HCT116 (cell line): ENCODE results near the gene MYBPHL.

Experiments used
- CEBPB ChIP-seq: IDR thresholded peaks from 2 replicates; pipeline ENCODE4 v1.6.1; 2012; ENCODE audit warnings: low read depth
- MAX ChIP-seq: IDR thresholded peaks from 2 replicates; pipeline ENCODE4 v1.6.1; 2012
- TF ChIP-seq, protein P1 (sequence below), 3 experiments: fragments of 200-600 bp in 1 of 3; sonication (generic) in 1 of 3; IDR thresholded peaks in 2 of 3; conservative IDR thresholded peaks in 1 of 3; 2 replicates each; pipeline ENCODE4 v1.5.1; 2012 to 2017; ENCODE audit warnings: low read depth in 2 of 3, low read length in 2 of 3, antibody characterized with exemption in 1 of 3, borderline replicate concordance in 1 of 3, control low read depth in 1 of 3, mild to moderate bottlenecking in 1 of 3, mixed read lengths in 1 of 3, mixed run types in 1 of 3, moderate library complexity in 1 of 3; ENCODE audit not compliant: insufficient read depth in 1 of 3

DNA sequence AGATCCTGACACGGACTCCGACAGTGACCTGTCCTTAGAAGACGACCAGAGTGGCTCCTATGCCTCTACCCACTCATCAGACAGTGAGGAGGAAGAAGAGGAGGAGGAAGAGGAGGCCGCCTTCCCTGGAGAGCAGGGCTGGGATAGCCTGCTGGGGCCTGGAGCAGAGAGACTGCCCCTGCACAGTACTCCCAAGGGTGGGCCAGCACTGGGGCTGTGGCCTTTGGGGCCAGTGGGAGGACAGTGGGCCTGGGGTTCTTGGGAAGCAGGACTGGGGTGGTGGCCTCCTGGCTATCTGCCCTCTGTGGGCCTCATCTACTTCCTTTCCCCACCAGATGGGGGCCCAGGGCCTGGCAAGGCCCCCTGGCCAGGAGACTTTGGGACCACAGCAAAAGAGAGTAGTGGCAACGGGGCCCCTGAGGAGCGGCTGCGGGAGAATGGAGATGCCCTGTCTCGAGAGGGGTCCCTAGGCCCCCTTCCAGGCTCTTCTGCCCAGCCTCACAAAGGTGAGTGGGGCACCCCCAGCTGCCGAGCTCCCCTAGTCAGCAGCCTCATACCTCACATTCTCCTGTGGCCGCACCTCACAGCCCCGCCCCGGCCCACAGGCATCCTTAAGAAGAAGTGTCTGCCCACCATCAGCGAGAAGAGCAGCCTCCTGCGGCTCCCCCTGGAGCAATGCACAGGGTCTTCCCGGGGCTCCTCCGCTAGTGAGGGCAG, 33.8 kb downstream of the MYBPHL start:
- TF ChIP-seq, protein P1, sequence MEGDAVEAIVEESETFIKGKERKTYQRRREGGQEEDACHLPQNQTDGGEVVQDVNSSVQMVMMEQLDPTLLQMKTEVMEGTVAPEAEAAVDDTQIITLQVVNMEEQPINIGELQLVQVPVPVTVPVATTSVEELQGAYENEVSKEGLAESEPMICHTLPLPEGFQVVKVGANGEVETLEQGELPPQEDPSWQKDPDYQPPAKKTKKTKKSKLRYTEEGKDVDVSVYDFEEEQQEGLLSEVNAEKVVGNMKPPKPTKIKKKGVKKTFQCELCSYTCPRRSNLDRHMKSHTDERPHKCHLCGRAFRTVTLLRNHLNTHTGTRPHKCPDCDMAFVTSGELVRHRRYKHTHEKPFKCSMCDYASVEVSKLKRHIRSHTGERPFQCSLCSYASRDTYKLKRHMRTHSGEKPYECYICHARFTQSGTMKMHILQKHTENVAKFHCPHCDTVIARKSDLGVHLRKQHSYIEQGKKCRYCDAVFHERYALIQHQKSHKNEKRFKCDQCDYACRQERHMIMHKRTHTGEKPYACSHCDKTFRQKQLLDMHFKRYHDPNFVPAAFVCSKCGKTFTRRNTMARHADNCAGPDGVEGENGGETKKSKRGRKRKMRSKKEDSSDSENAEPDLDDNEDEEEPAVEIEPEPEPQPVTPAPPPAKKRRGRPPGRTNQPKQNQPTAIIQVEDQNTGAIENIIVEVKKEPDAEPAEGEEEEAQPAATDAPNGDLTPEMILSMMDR (IDR thresholded peaks at IDR 0.05 in 2 of 3, conservative IDR thresholded peaks at IDR 0.05 in 1 of 3; ENCODE audit: borderline replicate concordance in 1 of 3, insufficient read depth in 1 of 3, low read depth in 2 of 3, low read length in 2 of 3), result no peak
- no peak for TF ChIP-seq MAX
- TF ChIP-seq CEBPB, result no peak
